Measurements from ENCODE around the gene RERE.
A peak's percentile ranks its signal among the peaks of the same experiment; 100 is the strongest.

Gene RERE

GRCh38 chr1:8660411-8660828 lies 157.0 kb downstream of the RERE start:
- DNase-seq, result peak; percentile 41 to 96 (median 68)
- intact Hi-C loops (cut with DNase I), result no loop called here

- intact Hi-C loops (cut with DNase I), result no loop called here
- DNase-seq, result no peak
Measured at GRCh38 chr1:8659593-8659992, 157.8 kb downstream of the RERE start.

- intact Hi-C loops (cut with DNase I), result no loop called here
- no peak for DNase-seq
Measured at GRCh38 chr1:8653878-8654277, 163.6 kb downstream of the RERE start.

- intact Hi-C loops (cut with DNase I), result no loop called here
- DNase-seq, result no peak
Measured at GRCh38 chr1:8652467-8653046, 164.9 kb downstream of the RERE start.

- no peak for DNase-seq
Measured at GRCh38 chr1:8651962-8652361, 165.5 kb downstream of the RERE start.

GRCh38 chr1:8651236-8651890 lies 166.1 kb downstream of the RERE start:
- no peak for DNase-seq
- intact Hi-C loops (cut with DNase I), result no loop called here

More at GRCh38 chr1:8651962-8652361, 165.5 kb downstream of the RERE start:
- intact Hi-C loops (cut with DNase I), result no loop called here

- intact Hi-C loops (cut with DNase I), result no loop called here
- DNase-seq, result no peak
Measured at GRCh38 chr1:8649875-8650274, 167.6 kb downstream of the RERE start.

- intact Hi-C loops (cut with DNase I), result no loop called here
- no peak for DNase-seq
Measured at GRCh38 chr1:8649027-8649426, 168.4 kb downstream of the RERE start.

- no peak for DNase-seq
- intact Hi-C loops (cut with DNase I), result no loop called here
Measured at GRCh38 chr1:8646996-8647395, 170.4 kb downstream of the RERE start.

- intact Hi-C loops (cut with DNase I), result no loop called here
- no peak for DNase-seq
Measured at GRCh38 chr1:8646189-8646588, 171.3 kb downstream of the RERE start.

- intact Hi-C loops (cut with DNase I), result no loop called here
- no peak for DNase-seq
Measured at GRCh38 chr1:8643542-8644536, 173.6 kb downstream of the RERE start.

GRCh38 chr1:8642114-8642513 lies 175.3 kb downstream of the RERE start:
- no peak for DNase-seq
- intact Hi-C loops (cut with DNase I), result no loop called here

- intact Hi-C loops (cut with DNase I), result no loop called here
- no peak for DNase-seq
Measured at GRCh38 chr1:8641377-8641997, 176.0 kb downstream of the RERE start.

- no peak for DNase-seq
- intact Hi-C loops (cut with DNase I), result no loop called here
Measured at GRCh38 chr1:8640950-8641349, 176.5 kb downstream of the RERE start.

GRCh38 chr1:8639148-8639547 lies 178.3 kb downstream of the RERE start:
- intact Hi-C loops (cut with DNase I), result no loop called here
- no peak for DNase-seq

- DNase-seq, result no peak
- intact Hi-C loops (cut with DNase I), result loop anchor here (5.0 kb wide), 1 partner anchor 68 kb away; no protein-coding TSS in a partner anchor
Measured at GRCh38 chr1:8633741-8634501, 183.5 kb downstream of the RERE start.

- intact Hi-C loops (cut with DNase I), result loop anchor here (5.0 kb wide), 1 partner anchor 70 kb away; no protein-coding TSS in a partner anchor
- DNase-seq, result no peak
Measured at GRCh38 chr1:8632102-8632501, 185.3 kb downstream of the RERE start.

- intact Hi-C loops (cut with DNase I), result loop anchor here (5.0 kb wide), 1 partner anchor 71 kb away; no protein-coding TSS in a partner anchor
- DNase-seq, result no peak
Measured at GRCh38 chr1:8631163-8631562, 186.3 kb downstream of the RERE start.

- DNase-seq, result peak in 2 of 10 donors; percentile 14 to 34
- intact Hi-C loops (cut with DNase I), result loop anchor here (5.0 kb wide), 1 partner anchor 73 kb away; no protein-coding TSS in a partner anchor
Measured at GRCh38 chr1:8629241-8630091, 188.0 kb downstream of the RERE start.

All from posterior cingulate gyrus (tissue), 11 donors.